GM10266 (cell line): Measurements from ENCODE around the gene PRSS12.

ENCODE experiments used
- DNase-seq: peaks from one replicate; pipeline ENCODE4 v3.0.0; 2012; ENCODE audit errors: extremely low spot score
- TF ChIP-seq, protein P1 (sequence below): IDR thresholded peaks from 2 replicates; pipeline ENCODE4 v1.5.1; 2012; ENCODE audit warnings: mild to moderate bottlenecking, low read depth; ENCODE audit not compliant: control insufficient read depth, insufficient read depth; ENCODE audit errors: missing control alignments

Gene PRSS12

DNA sequence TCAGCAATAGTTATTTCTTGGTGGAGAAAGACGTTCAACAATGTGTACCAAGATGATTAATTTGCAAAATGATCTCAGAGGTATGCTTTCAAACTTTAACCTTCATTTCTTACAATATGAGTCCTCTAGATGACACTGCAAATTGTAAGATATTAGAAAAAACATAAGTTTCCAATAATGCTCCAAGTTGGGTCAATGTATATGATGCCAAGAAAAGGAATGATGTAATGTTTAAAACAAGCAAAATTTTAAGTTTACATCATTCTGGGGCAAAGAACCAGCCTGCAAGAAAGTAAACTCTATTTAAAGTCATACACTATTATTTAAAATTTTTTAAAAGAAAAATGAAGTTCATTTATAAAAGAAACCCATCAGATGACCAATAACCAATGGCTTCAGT is 56.1 kb downstream of the PRSS12 start:
- DNase-seq = no peak
- TF ChIP-seq, protein P1, sequence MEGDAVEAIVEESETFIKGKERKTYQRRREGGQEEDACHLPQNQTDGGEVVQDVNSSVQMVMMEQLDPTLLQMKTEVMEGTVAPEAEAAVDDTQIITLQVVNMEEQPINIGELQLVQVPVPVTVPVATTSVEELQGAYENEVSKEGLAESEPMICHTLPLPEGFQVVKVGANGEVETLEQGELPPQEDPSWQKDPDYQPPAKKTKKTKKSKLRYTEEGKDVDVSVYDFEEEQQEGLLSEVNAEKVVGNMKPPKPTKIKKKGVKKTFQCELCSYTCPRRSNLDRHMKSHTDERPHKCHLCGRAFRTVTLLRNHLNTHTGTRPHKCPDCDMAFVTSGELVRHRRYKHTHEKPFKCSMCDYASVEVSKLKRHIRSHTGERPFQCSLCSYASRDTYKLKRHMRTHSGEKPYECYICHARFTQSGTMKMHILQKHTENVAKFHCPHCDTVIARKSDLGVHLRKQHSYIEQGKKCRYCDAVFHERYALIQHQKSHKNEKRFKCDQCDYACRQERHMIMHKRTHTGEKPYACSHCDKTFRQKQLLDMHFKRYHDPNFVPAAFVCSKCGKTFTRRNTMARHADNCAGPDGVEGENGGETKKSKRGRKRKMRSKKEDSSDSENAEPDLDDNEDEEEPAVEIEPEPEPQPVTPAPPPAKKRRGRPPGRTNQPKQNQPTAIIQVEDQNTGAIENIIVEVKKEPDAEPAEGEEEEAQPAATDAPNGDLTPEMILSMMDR = no peak

DNA sequence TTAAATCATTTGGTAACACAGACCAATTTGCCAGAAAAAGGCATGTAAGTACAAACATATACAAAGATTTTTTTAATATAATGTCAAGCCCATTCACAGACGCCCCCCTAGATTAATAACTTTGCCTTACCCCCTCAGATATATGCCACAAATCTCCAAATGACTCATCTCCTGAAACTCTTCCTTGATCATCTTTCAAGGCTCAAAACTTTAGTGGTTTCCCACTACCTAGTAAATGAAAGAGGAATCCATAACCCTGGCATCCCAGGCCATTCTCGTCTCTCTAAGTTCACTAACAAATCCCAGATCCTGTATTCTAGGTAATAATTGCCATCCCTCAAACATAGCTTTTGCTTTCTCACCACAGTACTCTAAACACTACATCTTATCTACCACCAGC is 61.9 kb downstream of the PRSS12 start:
- no peak for DNase-seq
- TF ChIP-seq, protein P1 = no peak

DNA sequence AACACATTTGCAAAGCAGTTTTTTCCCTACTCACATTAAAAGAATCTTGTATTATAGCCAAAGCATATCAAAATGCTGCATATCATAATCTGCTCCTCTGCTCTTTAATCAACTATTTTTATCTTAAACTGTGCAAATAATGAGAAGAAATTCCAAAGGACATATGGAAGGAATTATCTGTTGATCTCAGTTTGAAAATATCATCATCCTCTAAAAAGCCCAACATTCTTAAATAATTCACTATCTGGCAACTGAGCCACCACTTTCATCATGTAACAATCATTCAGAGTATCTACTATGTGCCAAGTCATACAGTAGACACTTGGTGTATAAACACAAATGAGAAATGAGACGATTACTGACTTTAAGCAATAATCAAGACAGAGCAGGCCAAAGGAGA is 63.0 kb downstream of the PRSS12 start:
- DNase-seq = no peak
- TF ChIP-seq, protein P1 = no peak

DNA sequence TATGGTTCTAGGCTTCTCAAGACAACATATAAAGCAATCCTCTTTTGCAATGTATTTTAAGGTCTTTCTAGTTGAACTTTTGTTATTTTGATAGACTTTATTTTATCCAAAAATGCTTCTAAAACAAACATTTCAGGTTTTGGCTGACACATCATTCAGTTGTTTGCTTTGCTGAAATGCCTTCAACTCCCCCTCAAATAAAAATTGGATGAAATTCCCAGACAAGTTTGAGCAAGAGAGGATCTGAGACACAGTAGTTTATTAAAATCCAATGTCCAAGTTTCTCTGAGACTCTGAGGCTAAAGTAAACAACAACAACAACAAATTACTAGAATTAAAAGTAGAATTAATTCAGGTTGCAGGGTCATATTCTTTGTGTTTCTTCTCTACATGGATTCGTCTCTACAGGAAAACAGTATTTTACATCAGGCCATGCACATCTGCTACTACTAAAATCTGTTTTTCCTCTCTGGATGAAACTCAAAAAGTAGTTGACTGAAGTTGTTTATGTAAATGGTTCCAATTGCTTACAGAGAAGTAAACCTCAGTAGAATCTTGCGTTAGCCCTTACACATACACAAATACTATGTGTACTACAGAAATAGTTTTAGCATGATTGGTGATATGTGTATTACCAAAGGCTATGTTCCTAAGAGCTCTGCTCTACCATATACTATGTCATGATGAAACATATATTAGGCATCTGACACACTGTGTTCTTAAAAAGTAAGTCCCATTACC is 64.9 kb downstream of the PRSS12 start:
- DNase-seq = no peak

DNA sequence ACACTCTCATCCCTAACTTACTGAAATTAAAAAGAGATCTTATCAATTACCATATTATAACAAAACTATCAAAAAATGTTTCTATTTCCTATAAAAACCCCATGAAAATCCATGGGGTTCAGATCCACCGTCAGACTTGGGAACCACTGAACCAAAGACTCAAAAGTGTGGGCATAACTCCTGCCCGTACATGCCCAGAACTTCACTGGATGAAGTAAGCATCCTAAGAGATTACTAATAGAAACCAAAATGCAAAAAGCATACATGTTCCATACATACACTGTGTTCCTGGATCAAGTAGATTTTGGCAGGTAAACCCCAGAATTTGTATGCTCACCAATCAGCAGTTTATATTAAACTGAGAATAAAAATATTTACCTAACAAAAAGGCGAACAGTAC is 66.1 kb downstream of the PRSS12 start:
- DNase-seq = no peak
- TF ChIP-seq, protein P1 = no peak

More for the DNA sequence above, 64.9 kb downstream of the PRSS12 start:
- TF ChIP-seq, protein P1 = no peak

DNA sequence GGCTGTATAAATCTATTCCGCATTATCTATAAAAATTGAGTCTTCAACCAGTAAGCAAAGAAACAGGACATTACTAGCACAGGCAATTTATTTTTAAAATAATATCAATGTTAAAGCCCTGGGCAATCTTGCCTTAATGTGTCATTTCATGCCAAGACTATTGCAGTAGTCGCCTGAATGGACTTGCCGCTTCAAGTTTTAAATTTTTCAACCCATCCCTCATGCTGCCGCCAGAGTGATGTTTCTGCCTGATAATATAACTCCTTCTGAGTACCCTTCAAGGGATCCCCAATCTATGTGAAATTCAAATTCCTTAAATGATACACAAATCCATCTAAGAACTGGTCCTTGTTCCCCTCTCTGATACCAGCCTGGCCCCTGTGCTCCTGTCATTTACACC is 66.9 kb downstream of the PRSS12 start:
- no peak for DNase-seq
- TF ChIP-seq, protein P1 = no peak

DNA sequence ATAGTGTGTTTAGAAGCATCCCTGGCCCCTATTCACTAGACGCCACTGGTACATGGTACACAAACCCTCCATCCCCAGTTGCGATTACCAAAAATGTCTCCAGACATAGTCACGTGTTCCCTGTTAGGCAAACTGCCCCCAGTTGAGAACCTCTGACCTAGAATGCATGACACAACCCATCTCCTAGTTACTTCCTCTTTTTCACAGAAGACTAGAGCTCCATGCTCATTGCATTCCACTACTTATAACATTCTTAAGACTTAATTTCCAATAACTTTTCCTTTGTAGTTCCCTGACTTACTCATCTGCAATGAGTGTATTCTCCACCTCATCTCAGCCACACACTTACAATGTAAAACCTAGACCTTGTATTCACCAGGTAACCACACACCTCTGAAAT is 68.6 kb downstream of the PRSS12 start:
- TF ChIP-seq, protein P1 = no peak
- no peak for DNase-seq
